Mononuclear cell (primary cell): Measurements from ENCODE around the gene NFKB1. TPM values are rescaled to one million over a fixed set of nuclear protein-coding genes. Genes with fewer than 3 reads are reported as not detected.
"Not testable (repeated sequence)": the region's sequence is repeated elsewhere in the genome, so short reads cannot be mapped to it uniquely, and the experiment has no call there.

ENCODE experiments used
- H3K27me3 ChIP-seq: 2 replicates; pipeline ENCODE4 v1.6.0; 2011; ENCODE audit warnings: low read length, control low read depth; ENCODE audit not compliant: insufficient read depth
- H3K4me1 ChIP-seq: 2 replicates; pipeline ENCODE4 v1.5.1; 2011; ENCODE audit warnings: mild to moderate bottlenecking, low read length, control low read depth; ENCODE audit not compliant: insufficient read depth
- H3K4me3 ChIP-seq: 2 replicates; pipeline ENCODE4 v1.5.1; 2011; ENCODE audit warnings: mild to moderate bottlenecking, low read length, moderate library complexity
- H3K9me3 ChIP-seq: 2 replicates; pipeline ENCODE4 v1.5.1; 2011; ENCODE audit warnings: low read depth, mild to moderate bottlenecking, control low read depth, low read length
- total RNA-seq: library from RNA; depleted of rRNA; stranded (reverse); fragments of >200 nt; gene quantifications from one replicate; pipeline ENCODE4 v1.2.3, GENCODE V29; 2012

Gene NFKB1
- total RNA-seq, 1 donor, result 225 TPM

DNA sequence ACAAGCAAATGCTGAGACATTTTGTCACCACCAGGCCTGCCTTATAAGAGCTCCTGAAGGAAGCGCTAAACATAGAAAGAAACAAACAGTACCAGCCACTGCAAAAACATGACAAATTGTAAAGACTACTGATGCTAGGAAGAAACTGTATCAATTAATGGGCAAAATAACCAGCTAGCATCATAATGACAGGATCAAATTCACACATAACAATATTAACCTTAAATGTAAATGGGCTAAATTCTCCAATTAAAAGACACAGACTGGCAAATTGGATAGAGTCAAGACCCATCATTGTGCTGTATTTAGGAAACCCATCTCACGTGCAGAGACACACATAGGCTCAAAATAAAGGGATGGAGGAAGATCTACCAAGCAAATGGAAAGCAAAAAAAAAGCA lies 21.3 kb upstream of the NFKB1 start:
- not testable (repeated sequence) for H3K4me1 ChIP-seq, H3K27me3 ChIP-seq, H3K4me3 ChIP-seq, H3K9me3 ChIP-seq

DNA sequence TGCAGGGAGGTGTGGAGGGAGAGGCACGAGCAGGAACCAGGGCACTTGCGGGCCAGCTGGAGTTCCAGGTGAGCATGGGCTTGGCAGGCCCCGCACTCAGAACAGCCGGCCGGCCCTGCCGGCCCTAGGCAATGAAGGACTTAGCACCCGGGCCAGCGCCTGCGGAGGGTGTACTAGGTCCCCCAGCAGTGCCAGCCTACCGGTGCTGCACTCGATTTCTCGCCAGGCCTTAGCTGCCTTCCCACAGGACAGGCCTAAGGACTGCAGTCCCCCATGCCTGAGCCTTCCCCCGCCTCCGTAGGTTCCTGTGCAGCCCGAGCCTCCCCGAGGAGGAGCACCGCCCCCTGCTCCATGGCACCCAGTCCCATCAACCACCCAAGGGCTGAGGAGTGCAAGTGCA lies 18.0 kb upstream of the NFKB1 start:
- Histone ChIP-seq H3K4me1 (no peaks in the 10 kb centered on the region), H3K4me3 (no peak overlapping the region), H3K9me3 (no peaks in the 10 kb centered on the region), H3K27me3 (no peaks in the 10 kb centered on the region)

DNA sequence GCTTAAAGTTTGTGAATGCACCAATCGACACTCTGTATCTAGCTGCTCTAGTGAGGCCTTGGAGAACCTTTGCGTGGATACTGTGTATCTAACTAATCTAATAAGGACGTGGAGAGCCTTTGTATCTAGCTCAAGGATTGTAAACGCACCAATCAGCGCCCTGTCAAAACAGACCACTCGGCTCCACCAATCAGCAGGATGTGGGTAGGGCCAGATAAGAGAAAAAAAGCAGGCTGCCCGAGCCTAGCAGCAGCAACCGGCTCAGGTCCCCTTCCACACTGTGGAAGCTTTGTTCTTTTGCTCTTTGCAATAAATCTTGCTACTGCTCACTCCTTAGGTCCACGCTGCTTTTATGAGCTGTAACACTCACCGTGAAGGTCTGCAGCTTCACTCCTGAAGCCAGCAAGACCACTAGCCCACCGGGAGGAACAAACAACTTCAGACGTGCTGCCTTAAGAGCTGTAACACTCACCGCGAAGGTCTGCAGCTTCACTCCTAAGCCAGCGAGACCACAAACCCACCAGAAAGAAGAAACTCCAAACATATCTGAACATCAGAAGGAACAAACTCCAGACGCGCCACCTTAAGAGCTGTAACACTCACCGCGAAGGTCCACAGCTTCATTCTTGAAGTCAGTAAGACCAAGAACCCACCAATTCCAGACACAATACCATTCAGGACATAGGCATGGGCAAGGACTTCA lies 17.0 kb upstream of the NFKB1 start:
- H3K4me3 ChIP-seq, H3K9me3 ChIP-seq, H3K4me1 ChIP-seq, H3K27me3 ChIP-seq: not testable (repeated sequence)

DNA sequence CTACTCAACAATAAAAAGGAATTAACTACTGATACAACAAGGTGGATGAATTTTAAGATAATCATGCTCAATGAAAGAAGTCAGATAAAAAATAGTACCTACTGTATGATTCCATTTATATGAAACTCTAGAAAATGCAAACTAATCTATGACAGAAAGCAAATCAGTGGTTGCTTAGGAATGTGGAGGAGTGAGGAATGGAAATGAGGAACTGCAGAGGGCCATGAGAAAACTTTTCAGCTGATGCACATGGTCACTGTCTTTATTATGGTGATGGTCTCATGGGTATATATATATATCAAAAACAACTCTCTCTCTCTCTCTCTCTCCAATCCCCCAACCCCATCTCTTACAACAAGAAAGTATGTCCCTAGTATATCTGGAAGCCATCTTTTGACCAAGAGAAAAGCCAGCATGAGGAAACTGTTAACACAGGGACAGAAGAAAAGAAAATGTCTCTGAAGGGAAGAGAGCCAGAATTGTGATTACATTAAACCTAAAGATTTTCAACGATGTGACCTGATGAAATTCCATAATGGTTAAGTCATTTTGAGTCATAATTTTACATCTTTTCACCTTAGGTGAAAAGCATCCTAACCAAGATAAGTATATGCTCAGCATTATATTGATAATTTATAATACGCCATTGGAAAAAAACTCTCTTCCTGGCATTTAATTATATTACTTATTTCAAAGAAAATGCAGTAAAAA lies 8.5 kb upstream of the NFKB1 start:
- Histone ChIP-seq H3K27me3 (no peaks in the 10 kb centered on the region), H3K4me1 (no peaks in the 10 kb centered on the region)

DNA sequence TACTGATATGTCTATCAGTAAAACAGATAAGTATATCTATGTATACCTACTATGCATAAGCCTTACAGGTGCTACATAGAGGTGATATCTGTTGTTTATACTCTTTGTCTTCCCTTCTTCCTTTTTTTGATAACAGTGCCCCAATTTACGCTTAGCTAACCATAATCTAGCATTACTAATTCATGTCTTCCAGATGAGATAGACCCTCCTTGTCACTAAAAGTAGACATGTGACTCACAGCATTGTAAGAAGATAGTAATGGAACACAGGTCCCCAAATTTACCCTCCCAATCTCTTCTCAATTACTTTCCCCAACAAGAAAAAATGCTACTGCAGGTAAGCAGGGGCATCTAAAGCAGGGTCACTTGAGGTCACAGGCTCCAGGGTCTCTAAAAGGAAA lies 7.9 kb upstream of the NFKB1 start:
- H3K9me3 ChIP-seq, result no peaks in the 10 kb centered on the region
- H3K4me1 ChIP-seq, result no peaks in the 10 kb centered on the region
- H3K4me3 ChIP-seq, result no peak overlapping the region
- H3K27me3 ChIP-seq, result no peaks in the 10 kb centered on the region

More for the DNA sequence above, 8.5 kb upstream of the NFKB1 start:
- H3K9me3 ChIP-seq, result no peaks in the 10 kb centered on the region
- no peak overlapping the region for H3K4me3 ChIP-seq

DNA sequence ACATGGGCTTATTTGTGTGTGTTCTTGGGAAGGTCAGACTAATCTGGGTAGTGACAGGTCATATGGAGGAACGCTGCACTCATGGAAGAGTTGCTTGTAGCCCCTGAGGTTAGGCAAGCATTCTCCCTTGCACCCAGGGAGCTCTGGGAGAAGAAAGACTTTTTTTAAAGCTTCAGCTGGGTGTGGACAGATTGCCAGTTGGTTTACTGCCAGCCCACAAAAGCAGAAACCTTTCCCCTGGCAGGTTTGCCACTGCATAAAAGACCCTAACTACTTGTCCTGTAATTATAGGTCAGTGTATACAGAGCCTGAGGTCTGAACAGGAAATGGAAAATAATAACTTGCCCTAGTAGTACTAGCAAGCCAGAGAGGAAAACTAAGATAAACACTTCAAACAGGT lies 7.4 kb upstream of the NFKB1 start:
- no peaks in the 10 kb centered on the region for H3K27me3 ChIP-seq
- no peaks in the 10 kb centered on the region for H3K4me1 ChIP-seq
- no peak overlapping the region for H3K4me3 ChIP-seq
- no peaks in the 10 kb centered on the region for H3K9me3 ChIP-seq

DNA sequence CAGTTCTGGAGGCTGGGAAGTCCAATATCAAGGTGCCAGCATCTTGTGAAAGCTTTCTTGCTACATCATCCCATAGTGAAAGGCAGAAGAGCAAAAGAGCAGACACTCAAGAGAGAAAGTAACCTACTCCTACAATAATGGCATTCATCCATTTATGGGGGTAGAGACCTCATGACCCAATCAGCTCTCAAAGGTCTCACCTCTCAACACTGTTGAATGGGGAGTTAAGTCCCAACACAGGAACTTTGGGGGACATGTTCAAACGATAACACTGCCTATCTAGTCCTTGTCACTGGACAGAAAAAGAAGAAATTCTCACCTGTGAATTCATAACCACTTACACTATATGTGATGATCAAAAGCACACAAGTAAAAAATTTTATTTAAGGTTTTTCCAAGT lies 6.6 kb upstream of the NFKB1 start:
- Histone ChIP-seq H3K4me1 (no peaks in the 10 kb centered on the region), H3K27me3 (no peaks in the 10 kb centered on the region), H3K4me3 (no peak overlapping the region), H3K9me3 (no peaks in the 10 kb centered on the region)

DNA sequence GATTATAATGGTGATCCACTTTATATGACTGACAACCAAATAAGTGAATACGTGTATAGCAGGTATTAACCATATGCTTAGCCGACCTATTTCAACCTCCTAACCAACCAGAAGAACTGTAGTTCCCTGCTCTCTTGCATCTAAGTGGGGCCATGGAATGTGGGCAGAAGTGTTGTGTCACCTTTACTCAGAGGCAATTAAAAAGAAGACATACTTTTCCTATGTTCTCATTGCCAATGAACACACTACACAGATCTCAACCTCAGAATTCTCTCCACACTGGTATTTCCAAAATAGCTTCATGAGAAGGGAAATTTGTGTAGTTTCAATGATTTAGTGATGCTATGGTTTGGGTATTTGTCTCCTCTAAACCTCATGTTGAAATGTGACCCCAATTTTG lies 3.2 kb upstream of the NFKB1 start:
- peaks cover 8% of the 10 kb centered on the region for H3K4me1 ChIP-seq
- no peaks in the 10 kb centered on the region for H3K9me3 ChIP-seq
- H3K4me3 ChIP-seq, result no peak overlapping the region
- no peaks in the 10 kb centered on the region for H3K27me3 ChIP-seq

DNA sequence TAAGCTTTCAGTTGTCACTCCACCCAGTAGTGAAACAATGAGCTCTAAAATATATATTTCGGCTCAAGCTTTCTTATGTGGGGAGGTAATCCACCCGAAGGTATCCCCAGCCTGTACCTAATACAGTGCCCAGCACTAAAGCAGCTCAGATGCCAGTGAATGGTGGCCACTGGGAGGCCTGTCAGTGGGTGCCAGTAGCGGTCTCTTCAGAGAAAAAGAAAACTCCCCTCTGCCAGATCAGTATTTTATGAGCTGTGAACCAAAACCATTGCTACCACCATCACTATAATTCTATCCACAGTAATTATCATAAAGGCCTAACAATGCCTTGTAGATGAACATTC lies 835 bp upstream of the NFKB1 start:
- no peaks in the 10 kb centered on the region for H3K27me3 ChIP-seq
- peaks cover 24% of the 10 kb centered on the region for H3K4me1 ChIP-seq
- H3K9me3 ChIP-seq, result no peaks in the 10 kb centered on the region
- H3K4me3 ChIP-seq, result peak overlapping the region; percentile 85

DNA sequence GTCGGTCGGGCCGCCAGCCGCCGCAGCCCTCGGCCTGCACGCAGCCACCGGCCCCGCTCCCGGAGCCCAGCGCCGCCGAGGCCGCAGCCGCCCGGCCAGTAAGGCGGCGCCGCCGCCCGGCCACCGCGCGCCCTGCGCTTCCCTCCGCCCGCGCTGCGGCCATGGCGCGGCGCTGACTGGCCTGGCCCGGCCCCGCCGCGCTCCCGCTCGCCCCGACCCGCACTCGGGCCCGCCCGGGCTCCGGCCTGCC lies 213 bp downstream of the NFKB1 start:
- no peaks in the 10 kb centered on the region for H3K27me3 ChIP-seq
- H3K4me3 ChIP-seq, result peak overlapping the region; percentile 85
- H3K4me1 ChIP-seq, result peaks cover 24% of the 10 kb centered on the region
- no peaks in the 10 kb centered on the region for H3K9me3 ChIP-seq

DNA sequence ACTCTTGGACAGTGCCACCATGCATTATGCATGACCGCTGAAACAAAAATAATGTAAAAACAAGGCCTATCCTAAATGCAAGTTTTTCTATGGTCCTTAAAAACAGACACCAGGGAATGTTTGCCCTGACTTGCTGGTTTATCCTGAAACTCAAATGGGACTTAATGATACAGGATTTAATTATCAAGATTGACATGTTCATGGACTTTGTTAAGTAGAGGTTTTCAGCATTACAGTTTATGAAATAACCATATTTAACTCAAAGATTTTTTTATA lies 1.3 kb downstream of the NFKB1 start:
- Histone ChIP-seq H3K27me3 (no peaks in the 10 kb centered on the region), H3K4me1 (peaks cover 24% of the 10 kb centered on the region), H3K9me3 (no peaks in the 10 kb centered on the region), H3K4me3 (peak overlapping the region; percentile 85)

DNA sequence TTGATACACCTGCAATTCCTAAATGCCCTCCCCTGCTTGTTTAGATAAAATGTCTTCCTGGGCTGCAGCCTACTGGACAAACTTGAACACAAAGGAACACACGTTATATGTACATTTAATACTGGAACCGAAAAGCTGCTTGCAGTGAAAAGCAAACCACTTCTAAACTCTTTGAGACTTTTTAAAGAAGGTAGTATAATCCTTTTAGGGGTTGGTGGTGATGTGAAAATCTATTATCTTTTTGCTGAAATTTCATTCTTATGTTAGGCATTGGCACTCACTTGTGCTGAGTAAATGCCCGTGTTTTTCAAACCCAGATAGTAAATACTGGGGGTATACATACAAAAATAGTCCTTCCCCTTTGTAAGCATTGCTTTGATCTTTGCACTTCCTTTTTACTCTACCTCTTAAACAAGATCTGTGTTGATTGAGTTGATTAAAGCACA lies 2.2 kb downstream of the NFKB1 start:
- Histone ChIP-seq H3K4me3 (no peak overlapping the region), H3K27me3 (no peaks in the 10 kb centered on the region), H3K4me1 (peaks cover 24% of the 10 kb centered on the region), H3K9me3 (no peaks in the 10 kb centered on the region)

DNA sequence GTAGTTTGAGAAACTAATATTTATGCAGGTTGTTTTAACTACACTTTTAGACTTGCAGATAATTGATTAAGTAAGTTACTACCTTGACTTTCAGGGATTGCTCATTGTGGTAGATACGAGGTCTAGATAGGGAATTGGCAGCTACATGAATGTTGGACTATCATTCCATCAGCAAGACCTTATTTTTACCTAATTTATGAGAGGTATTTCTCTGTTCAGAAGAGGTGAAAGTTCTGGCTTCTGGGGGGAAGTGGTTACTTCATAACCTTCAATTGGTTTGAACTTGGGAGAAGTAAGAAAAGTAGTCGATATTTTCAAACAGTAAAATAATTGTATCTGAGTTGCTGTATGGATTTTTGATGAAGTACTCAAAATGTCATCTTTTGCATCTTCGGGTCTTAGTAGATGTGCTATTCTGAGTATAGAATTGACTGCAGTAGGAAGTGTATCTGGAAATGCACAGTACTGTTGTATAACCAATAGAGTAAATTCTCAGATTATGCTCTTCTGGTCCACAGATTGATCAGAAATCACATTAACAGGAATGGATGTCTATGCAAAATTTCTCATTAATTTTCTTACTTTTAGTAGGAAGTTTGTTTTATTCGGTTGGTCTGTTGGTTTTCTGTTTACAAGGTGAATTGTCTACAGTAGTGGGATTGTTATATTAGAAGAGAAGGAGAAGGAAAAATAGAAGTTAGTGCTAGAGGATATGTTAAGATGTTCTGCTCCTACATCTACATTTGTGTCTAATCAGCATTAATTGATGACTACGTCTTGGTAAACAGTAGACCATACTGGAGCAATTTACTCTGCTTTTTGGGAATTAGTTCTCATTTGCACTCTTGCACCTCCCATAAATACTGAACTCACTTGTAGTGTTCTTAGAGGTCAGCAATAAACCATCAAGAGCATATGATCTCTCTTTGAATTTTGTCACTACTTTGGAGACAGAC lies 3.0 kb downstream of the NFKB1 start:
- Histone ChIP-seq H3K4me3 (no peak overlapping the region), H3K4me1 (peaks cover 24% of the 10 kb centered on the region)

DNA sequence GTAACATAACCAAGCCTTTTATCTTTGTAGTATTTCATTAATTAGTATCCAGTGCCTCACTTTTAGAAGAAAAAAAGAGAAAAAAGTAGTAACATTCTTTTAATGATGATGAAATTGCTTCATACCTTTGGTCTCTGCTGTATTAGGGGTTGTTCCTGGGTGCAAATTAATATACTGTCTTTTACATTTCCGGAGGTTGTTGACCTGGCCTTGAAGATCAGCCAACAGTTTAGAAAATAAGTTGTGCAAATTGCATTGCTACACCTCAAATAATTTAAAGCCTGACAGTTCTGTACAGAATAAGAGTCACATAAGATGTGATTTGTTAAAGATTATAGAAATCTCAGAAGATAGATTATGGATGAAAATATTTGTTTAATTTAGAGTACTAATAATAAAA lies 3.8 kb downstream of the NFKB1 start:
- Histone ChIP-seq H3K27me3 (no peaks in the 10 kb centered on the region), H3K4me3 (no peak overlapping the region), H3K9me3 (no peaks in the 10 kb centered on the region), H3K4me1 (peaks cover 27% of the 10 kb centered on the region)

More for the DNA sequence above, 3.0 kb downstream of the NFKB1 start:
- no peaks in the 10 kb centered on the region for H3K27me3 ChIP-seq
- H3K9me3 ChIP-seq, result no peaks in the 10 kb centered on the region

DNA sequence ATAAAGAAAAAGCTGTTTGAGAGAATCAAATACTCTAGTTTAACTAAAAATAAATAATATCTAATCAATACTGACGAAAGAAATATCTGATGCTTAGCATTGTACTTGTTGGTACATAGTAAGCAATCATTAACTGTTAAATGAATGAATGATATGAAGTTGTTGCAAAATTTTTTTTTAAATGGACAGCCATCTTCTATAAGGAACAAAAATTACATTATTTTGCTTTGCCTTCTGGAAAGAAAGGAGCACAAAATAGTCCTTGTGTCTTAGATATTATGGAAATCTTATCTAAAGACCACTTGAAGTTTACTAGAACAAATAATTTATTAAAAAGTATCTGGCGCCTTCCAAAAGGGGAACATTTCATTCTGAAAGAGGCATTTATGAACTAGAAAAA lies 4.5 kb downstream of the NFKB1 start:
- Histone ChIP-seq H3K4me3 (no peak overlapping the region), H3K9me3 (no peaks in the 10 kb centered on the region), H3K4me1 (peaks cover 19% of the 10 kb centered on the region), H3K27me3 (no peaks in the 10 kb centered on the region)
